Measurements from ENCODE around the gene SETDB2. TPM values are rescaled to one million over a fixed set of nuclear protein-coding genes. Genes with fewer than 3 reads are reported as not detected.

SETDB2 gene
- polyA plus RNA-seq, 1 donor (not counting 4 experiments of a cell fraction or from before 2014, with no cell fraction given), result 5.6 TPM

DNA sequence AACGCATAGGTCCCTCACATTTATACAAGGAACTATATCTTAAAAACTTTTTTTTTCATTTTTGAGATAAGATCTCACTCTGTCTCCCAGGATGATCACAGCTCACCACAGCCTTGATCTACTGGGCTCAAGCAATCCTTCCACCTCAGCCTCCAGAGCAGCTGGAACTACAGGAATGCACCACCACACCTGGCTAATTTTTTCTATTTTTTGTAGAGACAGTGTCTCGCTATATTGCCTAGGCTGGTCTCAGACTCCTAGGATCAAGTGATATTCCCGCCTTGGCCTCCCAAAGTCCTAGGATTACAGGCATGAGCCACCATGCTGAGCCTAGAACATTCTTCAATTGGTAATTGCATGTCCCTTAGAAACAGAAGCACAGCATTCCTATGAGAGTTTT is 99.6 kb downstream of the SETDB2 start:
- FAIRE-seq (no peak), DNase-seq (ENCODE audit: low read depth, low spot score) (no peak)
- H3K4me2 ChIP-seq (ENCODE audit: control insufficient read depth, extremely low read depth, insufficient read depth, low read depth, low read length), result no peak overlapping the region
- dilution Hi-C loops (cut with MboI; ENCODE audit: extremely low pct_ligation_motif_present, low sequenced_read_pairs), result no loop called here
- no peaks in the 10 kb centered on the region for H3K4me1 ChIP-seq (ENCODE audit: control insufficient read depth, extremely low read depth, insufficient read depth, low read length)
- H3K27me3 ChIP-seq (ENCODE audit: control insufficient read depth, extremely low read depth, insufficient read depth, low read length), result no peaks in the 10 kb centered on the region
- no peak overlapping the region for H3K27ac ChIP-seq (ENCODE audit: control insufficient read depth, insufficient read depth, low read length)
- TF ChIP-seq EZH2 (IDR thresholded peaks at IDR 0.05; ENCODE audit: low read length), result no peak
- TF ChIP-seq, protein P1, sequence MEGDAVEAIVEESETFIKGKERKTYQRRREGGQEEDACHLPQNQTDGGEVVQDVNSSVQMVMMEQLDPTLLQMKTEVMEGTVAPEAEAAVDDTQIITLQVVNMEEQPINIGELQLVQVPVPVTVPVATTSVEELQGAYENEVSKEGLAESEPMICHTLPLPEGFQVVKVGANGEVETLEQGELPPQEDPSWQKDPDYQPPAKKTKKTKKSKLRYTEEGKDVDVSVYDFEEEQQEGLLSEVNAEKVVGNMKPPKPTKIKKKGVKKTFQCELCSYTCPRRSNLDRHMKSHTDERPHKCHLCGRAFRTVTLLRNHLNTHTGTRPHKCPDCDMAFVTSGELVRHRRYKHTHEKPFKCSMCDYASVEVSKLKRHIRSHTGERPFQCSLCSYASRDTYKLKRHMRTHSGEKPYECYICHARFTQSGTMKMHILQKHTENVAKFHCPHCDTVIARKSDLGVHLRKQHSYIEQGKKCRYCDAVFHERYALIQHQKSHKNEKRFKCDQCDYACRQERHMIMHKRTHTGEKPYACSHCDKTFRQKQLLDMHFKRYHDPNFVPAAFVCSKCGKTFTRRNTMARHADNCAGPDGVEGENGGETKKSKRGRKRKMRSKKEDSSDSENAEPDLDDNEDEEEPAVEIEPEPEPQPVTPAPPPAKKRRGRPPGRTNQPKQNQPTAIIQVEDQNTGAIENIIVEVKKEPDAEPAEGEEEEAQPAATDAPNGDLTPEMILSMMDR (optimal IDR thresholded peaks at IDR 0.05 in 1 of 3, IDR thresholded peaks at IDR 0.05 in 1 of 3, conservative IDR thresholded peaks at IDR 0.05 in 1 of 3; ENCODE audit: extremely low read depth in 1 of 3, insufficient read depth in 2 of 3, low read length in 3 of 3), result no peak
- H3K9me1 ChIP-seq (ENCODE audit: control insufficient read depth, extremely low read depth, insufficient read depth, low read length), result no peaks in the 10 kb centered on the region
- H3K36me3 ChIP-seq (ENCODE audit: control insufficient read depth in 2 of 2, extremely low read depth in 1 of 2, insufficient read depth in 2 of 2, low read length in 2 of 2), result peaks cover 13% of the 10 kb centered on the region in 2 experiments
- H3K79me2 ChIP-seq (ENCODE audit: control insufficient read depth, insufficient read depth, low read length), result no peaks in the 10 kb centered on the region
- no peak overlapping the region for H2AFZ ChIP-seq (ENCODE audit: control insufficient read depth, low read length)
- H3K9ac ChIP-seq (ENCODE audit: control insufficient read depth, extremely low read depth, insufficient read depth, low read length), result no peak overlapping the region
- H3K9me3 ChIP-seq (ENCODE audit: control insufficient read depth, low read depth, low read length), result no peaks in the 10 kb centered on the region
- H4K20me1 ChIP-seq (ENCODE audit: control insufficient read depth, extremely low read depth, insufficient read depth, low read length), result no peaks in the 10 kb centered on the region
- no peak overlapping the region for H3K4me3 ChIP-seq (ENCODE audit: control insufficient read depth in 2 of 3, extremely low read depth in 1 of 3, insufficient read depth in 2 of 3, low read depth in 1 of 3, low read length in 3 of 3)

Other genes with a start within 250 kb of the SETDB2 start
- not detected in 3 replicates for gene MLNR, start 223.9 kb upstream of the SETDB2 start, polyA plus RNA-seq
- gene CDADC1, start 196.3 kb upstream of the SETDB2 start, polyA plus RNA-seq, result 2.3 to 3.8 TPM (median 2.4 TPM) in 3 replicates
- gene CAB39L, start 210 bp upstream of the SETDB2 start, polyA plus RNA-seq, result 8.0 to 10.1 TPM (median 8.6 TPM) in 3 replicates
- gene PHF11, start 51.7 kb downstream of the SETDB2 start, polyA plus RNA-seq, result 18.0 to 32.9 TPM (median 20.0 TPM) in 3 replicates
- gene RCBTB1, start 141.3 kb downstream of the SETDB2 start, polyA plus RNA-seq, result 19.4 to 26.9 TPM (median 23.5 TPM) in 3 replicates
- 0.49 to 0.58 TPM (median 0.55 TPM) in 3 replicates for gene ARL11, start 184.2 kb downstream of the SETDB2 start, polyA plus RNA-seq
- gene EBPL, start 247.2 kb downstream of the SETDB2 start, polyA plus RNA-seq, result 83.7 to 107 TPM (median 84.2 TPM) in 3 replicates

All from keratinocyte (primary cell).